Activated T-helper 1 cell treated with anti-CD3 and anti-CD28 coated beads, Interleukin-12 subunit alpha, Interleukin-12 subunit beta, Interleukin-2, Interleukin-4 antibody, amounts not matched to agents 30 ng/mL and 10 ng/mL and 1 ng/mL, durations not matched to agents 14 hours and 24 hours and 36 hours (primary cell): ENCODE results near the gene MED9. TPM values are rescaled to one million over a fixed set of nuclear protein-coding genes. Genes with fewer than 3 reads are reported as not detected.

Source experiments
- DNase-seq: peaks from one replicate; pipeline ENCODE4 v3.0.0; 2021; ENCODE audit warnings: low spot score
- H3K27ac Mint-ChIP-seq: one replicate; pipeline ENCODE4 v1.8.0; 2021; ENCODE audit warnings: mild to moderate bottlenecking, mixed read lengths
- H3K27me3 Mint-ChIP-seq: one replicate; pipeline ENCODE4 v1.8.0; 2022; ENCODE audit warnings: mild to moderate bottlenecking, moderate library complexity, mixed read lengths; ENCODE audit not compliant: insufficient read depth
- H3K36me3 Mint-ChIP-seq: one replicate; pipeline ENCODE4 v1.8.0; 2021; ENCODE audit warnings: low read depth, mixed read lengths
- H3K4me1 Mint-ChIP-seq: one replicate; pipeline ENCODE4 v1.8.0; 2021; ENCODE audit warnings: low read depth, mixed read lengths
- H3K4me3 Mint-ChIP-seq: one replicate; pipeline ENCODE4 v1.8.0; 2021; ENCODE audit warnings: mild to moderate bottlenecking, moderate library complexity, mixed read lengths
- H3K9me3 Mint-ChIP-seq: one replicate; pipeline ENCODE4 v1.8.0; 2021; ENCODE audit warnings: mixed read lengths
- intact Hi-C: fragments of 100-400 bp; cut with micrococcal nuclease; formaldehyde crosslinking; loops from one replicate; pipeline ENCODE4 v1.15.1; 2024
- total RNA-seq: library from RNA; stranded (reverse); gene quantifications from 2 replicates; pipeline ENCODE4 v1.2.3, GENCODE V29; 2022

MED9 gene
- total RNA-seq, 1 donor from 2014 or later = 15.2 TPM

DNA sequence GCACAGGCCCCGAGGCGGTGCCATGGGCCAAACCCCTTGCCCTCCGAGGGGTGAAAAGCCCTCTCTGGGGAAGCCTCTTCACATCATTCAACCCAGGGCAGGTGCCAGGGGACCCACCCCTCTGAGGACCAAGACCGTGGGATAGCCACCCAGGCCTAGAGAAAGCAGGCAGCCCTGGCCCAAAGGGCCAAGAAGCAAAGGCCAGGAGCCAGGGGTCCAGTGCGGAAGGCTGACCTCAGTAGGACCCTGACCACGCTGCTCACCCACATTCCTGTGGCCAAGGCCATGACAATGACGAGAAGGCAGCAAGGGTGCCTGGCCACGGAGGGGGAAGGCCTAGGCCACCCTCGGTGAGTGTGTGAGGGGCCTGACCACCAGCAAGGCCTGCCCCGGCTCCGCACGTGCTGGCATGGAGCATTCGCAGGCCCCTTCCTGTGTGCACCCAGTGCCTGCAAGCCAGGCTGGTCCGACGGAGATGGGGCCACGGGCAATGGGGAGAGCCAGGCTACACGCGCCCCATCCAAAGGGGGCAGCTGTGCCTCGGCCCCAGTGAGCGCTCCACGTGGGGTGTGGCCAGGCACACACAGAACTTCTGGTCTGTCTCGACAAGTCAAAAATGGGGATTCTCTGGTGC lies 43.9 kb downstream of the MED9 start:
- intact Hi-C loops = no loop called here
- no peaks in the 10 kb centered on the region for H3K27me3 Mint-ChIP-seq
- no peak overlapping the region for H3K27ac Mint-ChIP-seq
- H3K4me1 Mint-ChIP-seq = no peaks in the 10 kb centered on the region
- H3K36me3 Mint-ChIP-seq = no peaks in the 10 kb centered on the region
- no peaks in the 10 kb centered on the region for H3K9me3 Mint-ChIP-seq
- no peak for DNase-seq
- no peak overlapping the region for H3K4me3 Mint-ChIP-seq

DNA sequence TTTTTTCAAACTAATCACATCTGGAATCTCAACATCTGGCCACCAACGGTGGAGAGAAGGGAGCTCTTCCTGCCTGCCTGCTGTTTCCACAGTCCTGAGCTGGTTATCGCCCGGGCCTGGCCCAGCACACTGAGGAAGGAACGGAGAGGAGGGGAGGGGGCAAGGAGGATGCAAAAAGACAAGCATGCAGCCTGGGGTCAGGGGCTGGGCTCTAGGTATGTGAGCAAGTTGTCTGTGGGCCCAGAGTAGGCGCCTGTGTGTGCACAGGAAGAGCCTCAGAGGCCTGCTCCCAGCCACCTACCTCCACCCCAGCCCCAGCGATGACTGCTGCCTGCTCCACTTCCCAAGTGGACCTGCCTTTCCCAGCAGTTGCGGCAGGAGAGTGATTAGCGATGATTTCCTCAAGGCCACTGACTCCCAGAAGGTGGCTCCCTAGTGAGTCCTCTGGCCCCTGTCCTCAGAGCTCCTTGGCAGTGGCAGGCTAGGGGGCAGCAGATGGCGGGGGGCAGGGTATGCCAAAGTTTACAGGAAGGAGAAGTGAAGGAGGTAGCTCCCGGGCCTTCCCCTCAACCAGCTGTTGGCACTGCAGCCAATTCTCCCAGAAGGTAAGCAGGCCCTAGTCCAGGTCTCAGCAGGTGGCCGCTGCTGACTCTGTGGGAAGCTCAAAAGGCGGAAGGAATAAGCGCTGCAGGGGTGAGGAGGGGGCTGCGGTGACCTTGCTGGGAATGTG lies 46.4 kb downstream of the MED9 start:
- Mint-ChIP-seq H3K4me1 (no peaks in the 10 kb centered on the region), H3K27me3 (no peaks in the 10 kb centered on the region), H3K9me3 (no peaks in the 10 kb centered on the region), H3K4me3 (no peak overlapping the region), H3K27ac (no peak overlapping the region), H3K36me3 (no peaks in the 10 kb centered on the region)
- DNase-seq = no peak
- intact Hi-C loops = no loop called here

DNA sequence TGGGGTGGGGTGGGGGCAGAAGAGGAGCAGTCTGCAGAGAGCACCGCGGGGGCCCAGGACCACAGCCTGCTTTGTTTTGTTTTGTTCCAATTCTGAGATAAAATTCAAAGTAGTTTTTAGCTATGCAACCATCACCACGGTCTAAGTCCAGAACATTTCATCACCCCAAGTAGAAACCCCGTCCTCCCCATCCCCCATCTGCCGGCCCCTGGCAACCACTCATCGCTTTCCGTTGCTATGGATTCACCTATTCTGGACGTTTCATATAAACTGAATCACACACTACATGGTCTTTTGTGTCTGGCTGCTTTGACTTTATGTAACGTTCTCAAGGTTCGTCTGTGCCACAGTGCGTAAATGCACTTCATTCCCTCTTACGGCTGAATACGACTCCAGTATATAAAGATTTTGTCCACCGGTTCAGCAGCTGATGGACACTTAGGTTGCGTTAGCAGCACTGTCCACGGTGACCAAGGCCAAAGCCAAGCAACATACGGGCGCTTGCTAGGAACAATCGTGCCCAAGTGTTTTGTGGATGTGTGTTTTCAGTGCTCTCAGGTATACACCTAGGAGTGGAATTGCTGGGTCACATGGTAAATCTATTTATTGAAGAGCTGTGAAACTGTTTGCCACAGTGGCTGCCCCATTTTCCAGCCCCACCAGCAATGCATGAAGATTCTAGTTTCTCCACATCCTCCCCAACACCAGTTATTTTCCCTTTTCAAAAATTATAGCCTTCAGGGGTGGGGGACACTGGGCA lies 47.1 kb downstream of the MED9 start:
- Mint-ChIP-seq H3K9me3 (no peaks in the 10 kb centered on the region), H3K36me3 (no peaks in the 10 kb centered on the region), H3K4me3 (no peak overlapping the region), H3K27me3 (no peaks in the 10 kb centered on the region), H3K4me1 (no peaks in the 10 kb centered on the region), H3K27ac (no peak overlapping the region)
- DNase-seq = no peak
- intact Hi-C loops = no loop called here

DNA sequence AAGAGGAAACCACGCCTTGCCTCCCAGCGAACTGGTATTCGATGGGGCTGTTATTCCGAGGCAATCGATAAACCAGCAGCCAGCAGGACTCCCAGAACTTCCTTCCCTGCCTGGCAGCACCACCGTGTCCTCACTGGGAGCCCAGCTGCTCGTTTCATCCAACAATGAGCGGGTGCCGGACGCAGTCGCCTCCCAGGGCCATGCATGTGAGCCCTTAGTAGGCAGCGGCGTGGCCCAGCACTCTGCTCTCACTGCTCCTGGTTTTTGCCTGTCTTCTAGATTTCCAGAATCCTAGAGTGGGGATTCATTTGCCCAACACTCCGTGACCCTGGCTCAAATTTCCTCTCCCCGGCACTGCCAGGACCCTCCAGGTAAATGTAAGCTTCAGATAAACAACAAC lies 48.5 kb downstream of the MED9 start:
- no peaks in the 10 kb centered on the region for H3K27me3 Mint-ChIP-seq
- no peaks in the 10 kb centered on the region for H3K9me3 Mint-ChIP-seq
- no peak overlapping the region for H3K27ac Mint-ChIP-seq
- H3K4me3 Mint-ChIP-seq = no peak overlapping the region
- no peak for DNase-seq
- intact Hi-C loops = no loop called here
- no peaks in the 10 kb centered on the region for H3K36me3 Mint-ChIP-seq
- H3K4me1 Mint-ChIP-seq = no peaks in the 10 kb centered on the region

DNA sequence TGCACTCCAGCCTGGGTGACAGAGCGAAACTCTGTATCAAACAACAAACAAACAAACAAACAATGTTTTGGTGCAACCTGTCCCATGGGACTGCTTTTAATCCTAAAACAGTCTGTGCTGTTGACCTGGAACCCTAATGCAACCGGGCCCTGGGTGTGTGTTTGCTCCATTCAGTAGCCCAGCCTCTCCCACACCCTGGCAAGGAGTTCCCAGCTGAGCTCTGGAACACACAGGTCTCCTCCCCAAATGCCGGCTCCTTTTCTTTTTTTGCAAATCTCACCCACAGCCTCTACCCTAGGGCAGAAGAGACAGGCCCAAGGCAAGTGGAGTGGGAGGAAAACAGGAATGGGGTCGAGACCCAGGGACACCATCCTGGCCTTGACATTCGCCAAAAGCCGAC lies 49.2 kb downstream of the MED9 start:
- no peaks in the 10 kb centered on the region for H3K36me3 Mint-ChIP-seq
- no peak overlapping the region for H3K4me3 Mint-ChIP-seq
- H3K9me3 Mint-ChIP-seq = no peaks in the 10 kb centered on the region
- H3K4me1 Mint-ChIP-seq = no peaks in the 10 kb centered on the region
- DNase-seq = no peak
- H3K27ac Mint-ChIP-seq = no peak overlapping the region
- intact Hi-C loops = no loop called here
- H3K27me3 Mint-ChIP-seq = no peaks in the 10 kb centered on the region

DNA sequence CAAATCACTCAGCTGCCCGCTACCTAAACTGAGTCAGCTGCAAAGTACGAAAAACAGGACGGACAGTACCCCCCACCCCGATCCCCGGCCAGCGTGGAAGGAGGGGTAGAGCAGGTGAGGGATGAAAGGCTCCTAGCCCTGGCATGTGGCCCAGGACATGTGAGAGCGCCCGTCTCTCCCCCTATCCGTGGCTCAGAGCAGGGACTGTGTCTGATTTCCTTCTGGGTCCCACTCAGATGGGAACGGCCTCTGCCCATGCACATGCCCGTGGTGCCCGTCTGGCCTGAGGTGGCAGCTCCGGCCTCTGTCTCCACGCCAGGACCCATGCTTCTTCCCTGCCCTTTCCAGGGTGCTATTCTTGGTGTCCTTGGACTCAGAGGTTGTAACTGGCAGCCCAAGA lies 49.6 kb downstream of the MED9 start:
- no peak for DNase-seq
- H3K27me3 Mint-ChIP-seq = no peaks in the 10 kb centered on the region
- H3K27ac Mint-ChIP-seq = no peak overlapping the region
- intact Hi-C loops = no loop called here
- no peaks in the 10 kb centered on the region for H3K36me3 Mint-ChIP-seq
- H3K9me3 Mint-ChIP-seq = no peaks in the 10 kb centered on the region
- no peak overlapping the region for H3K4me3 Mint-ChIP-seq
- H3K4me1 Mint-ChIP-seq = no peaks in the 10 kb centered on the region

DNA sequence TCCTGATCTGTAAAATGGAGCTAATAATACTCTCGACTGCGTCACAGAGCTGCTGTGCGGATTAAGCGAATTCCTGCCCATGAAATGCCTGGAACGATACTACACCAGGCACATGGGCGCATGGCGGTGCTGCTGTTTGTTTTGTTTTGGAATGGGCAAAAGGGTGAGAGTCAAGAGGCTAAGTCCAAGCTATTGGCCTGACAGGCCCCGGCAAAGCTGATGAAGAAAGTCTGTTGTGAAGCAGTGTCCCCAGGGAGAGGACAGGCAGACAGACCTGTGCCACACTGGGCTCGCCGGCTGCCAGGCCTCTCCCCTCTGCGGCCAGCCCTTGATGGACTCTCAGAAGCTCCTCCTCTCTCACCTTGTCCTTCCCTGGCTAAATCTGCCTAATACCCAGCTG lies 50.7 kb downstream of the MED9 start:
- intact Hi-C loops = no loop called here
- Mint-ChIP-seq H3K4me1 (no peaks in the 10 kb centered on the region), H3K27ac (no peak overlapping the region), H3K4me3 (no peak overlapping the region), H3K9me3 (no peaks in the 10 kb centered on the region), H3K36me3 (no peaks in the 10 kb centered on the region), H3K27me3 (no peaks in the 10 kb centered on the region)
- no peak for DNase-seq

DNA sequence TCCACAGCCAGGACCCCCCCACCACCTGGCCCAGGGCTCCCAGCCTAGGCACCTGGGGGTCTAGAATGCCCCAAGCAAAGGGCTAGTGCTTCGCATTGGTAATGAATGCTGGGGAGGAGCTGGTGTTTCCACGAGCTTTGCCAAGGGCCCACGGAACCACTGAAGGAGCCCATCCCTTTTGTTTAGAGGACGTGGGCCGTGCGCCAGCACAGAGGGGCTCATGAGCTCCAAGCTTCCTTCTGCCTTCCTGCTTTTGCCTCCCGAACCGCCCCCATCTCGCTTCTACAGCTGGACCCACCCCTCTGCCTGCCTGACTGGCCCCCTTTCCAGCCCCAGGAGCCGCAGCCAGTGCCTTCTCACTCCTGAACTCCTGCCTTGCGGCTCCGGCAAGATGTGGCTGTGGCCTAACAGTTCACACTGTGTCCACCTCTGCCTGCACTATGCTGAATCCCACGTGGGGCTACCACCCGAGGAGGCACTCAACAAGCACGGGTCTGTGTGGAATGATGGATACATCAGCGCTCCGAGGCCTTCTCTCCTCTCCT lies 51.2 kb downstream of the MED9 start:
- Mint-ChIP-seq H3K9me3 (no peaks in the 10 kb centered on the region), H3K27me3 (no peaks in the 10 kb centered on the region), H3K4me3 (no peak overlapping the region), H3K36me3 (no peaks in the 10 kb centered on the region), H3K27ac (no peak overlapping the region), H3K4me1 (no peaks in the 10 kb centered on the region)
- intact Hi-C loops = no loop called here
- DNase-seq = no peak

DNA sequence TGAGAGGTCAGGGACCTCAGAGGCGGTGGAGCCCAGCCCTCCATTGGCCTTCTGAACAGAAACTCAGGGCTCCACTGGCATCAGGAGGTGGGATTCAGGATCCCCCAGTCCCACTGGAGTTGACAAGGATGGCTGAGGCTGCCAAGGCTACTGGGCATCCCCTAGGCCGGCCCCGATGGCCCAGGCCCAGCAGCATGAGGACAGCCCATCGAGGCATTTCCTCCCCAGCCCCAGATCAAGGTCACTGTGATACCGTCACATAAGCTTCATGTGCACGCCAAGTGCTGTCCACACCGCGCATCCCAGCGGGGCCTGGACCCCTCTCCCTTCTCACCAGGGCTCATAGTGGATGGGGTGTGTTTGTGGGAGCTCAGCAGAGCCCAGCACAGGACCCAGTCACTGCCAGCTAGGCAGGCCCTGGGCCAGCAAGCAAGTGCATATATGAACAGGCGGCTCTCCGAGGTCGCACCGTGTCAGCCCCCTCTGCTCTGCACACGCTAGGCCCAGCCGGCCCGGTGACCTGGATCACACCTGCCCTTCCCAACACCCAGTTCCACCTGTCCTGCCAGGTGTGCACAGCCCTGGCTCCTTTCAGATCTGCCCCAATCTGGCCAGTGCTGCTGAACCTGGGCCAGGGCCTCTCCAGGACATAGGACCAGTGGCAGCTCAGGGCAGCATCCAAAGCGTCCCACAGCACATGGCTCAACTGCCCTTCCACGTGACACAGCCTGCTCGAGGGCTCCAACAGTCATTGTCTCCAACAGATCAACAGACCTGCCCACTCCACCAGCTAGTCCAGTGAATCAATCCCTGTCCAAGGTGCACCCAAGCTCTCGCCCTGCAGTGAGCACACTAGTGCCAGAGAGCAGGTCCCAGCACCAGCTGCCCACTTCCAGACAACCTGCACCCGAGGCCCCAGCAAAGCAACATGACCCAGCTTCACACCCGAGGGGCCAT lies 52.2 kb downstream of the MED9 start:
- Mint-ChIP-seq H3K27me3 (no peaks in the 10 kb centered on the region), H3K4me3 (no peak overlapping the region), H3K4me1 (no peaks in the 10 kb centered on the region)

DNA sequence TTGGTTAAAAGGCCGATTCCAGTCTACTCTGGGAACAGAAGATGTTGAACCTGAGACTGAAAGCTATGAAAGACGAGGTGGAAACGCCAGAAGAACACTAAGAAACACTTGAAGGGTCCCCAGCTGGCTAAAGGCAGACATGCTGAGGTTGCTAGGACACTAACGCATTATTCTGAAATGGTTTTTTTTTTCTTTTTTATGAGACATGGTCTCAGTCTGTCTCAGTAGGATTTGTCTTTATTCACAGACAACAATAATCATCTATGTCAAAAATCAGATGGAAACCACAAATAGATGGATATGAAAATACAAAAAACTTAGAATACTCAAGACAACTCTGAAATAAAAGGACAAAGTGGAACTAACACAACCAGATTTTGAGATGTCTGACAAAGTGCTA lies 54.4 kb downstream of the MED9 start:
- Mint-ChIP-seq H3K27ac (no peak overlapping the region), H3K36me3 (no peaks in the 10 kb centered on the region), H3K4me3 (no peak overlapping the region), H3K9me3 (no peaks in the 10 kb centered on the region), H3K4me1 (no peaks in the 10 kb centered on the region), H3K27me3 (no peaks in the 10 kb centered on the region)
- intact Hi-C loops = no loop called here
- no peak for DNase-seq

More for the DNA sequence above, 52.2 kb downstream of the MED9 start:
- no peaks in the 10 kb centered on the region for H3K36me3 Mint-ChIP-seq
- intact Hi-C loops = no loop called here
- no peak overlapping the region for H3K27ac Mint-ChIP-seq
- H3K9me3 Mint-ChIP-seq = no peaks in the 10 kb centered on the region
- no peak for DNase-seq

DNA sequence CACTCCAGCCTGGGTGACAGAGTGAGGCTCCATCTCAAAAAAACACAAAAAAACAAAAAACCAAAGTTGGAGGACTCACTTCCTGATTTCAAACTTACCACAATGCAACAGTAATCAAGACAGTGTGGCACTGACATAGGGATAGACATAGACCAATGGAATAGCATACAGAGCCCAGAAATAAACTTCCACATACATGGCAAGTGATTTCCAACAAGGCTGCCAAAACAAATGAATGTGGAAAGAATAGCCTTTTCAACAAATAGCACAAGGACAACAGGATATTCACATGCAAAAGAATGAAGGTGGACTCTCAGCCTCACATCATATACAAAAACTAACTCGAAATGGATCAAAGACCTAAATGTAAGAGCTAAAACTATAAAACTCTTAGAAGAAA lies 56.2 kb downstream of the MED9 start:
- intact Hi-C loops = no loop called here
- Mint-ChIP-seq H3K36me3 (no peaks in the 10 kb centered on the region), H3K9me3 (no peaks in the 10 kb centered on the region), H3K4me3 (no peak overlapping the region), H3K4me1 (no peaks in the 10 kb centered on the region), H3K27ac (no peak overlapping the region), H3K27me3 (no peaks in the 10 kb centered on the region)
- DNase-seq = no peak

DNA sequence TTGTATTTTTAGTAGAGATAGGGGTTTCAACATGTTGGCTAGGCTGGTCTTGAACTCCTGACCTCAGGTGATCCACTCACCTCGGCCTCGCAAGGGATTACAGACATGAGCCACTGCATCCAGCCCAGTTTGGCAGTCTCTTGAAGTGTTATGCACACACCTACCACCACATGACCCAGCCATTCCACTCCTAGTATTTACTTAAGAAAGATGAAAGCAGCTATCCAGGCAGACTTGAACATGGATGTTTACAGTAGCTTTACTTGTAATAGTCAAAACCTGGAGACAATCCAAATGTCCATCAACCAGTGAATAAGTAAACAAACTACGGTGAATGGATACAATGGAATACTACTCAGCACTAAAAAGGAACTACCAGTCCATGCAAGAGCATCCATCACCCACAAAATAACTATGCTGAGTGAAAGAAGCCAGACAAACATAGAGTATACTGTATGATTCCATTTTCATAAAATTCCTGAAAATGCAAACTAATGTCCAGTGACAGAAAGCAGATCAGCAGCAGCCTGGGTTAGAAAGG lies 57.2 kb downstream of the MED9 start:
- Mint-ChIP-seq H3K36me3 (no peaks in the 10 kb centered on the region), H3K9me3 (no peaks in the 10 kb centered on the region), H3K27me3 (no peaks in the 10 kb centered on the region), H3K4me1 (no peaks in the 10 kb centered on the region), H3K4me3 (no peak overlapping the region), H3K27ac (no peak overlapping the region)
- DNase-seq = no peak
- intact Hi-C loops = no loop called here
